ENCODE measurements around the gene MKNK1.

- TF ChIP-seq, protein P1, sequence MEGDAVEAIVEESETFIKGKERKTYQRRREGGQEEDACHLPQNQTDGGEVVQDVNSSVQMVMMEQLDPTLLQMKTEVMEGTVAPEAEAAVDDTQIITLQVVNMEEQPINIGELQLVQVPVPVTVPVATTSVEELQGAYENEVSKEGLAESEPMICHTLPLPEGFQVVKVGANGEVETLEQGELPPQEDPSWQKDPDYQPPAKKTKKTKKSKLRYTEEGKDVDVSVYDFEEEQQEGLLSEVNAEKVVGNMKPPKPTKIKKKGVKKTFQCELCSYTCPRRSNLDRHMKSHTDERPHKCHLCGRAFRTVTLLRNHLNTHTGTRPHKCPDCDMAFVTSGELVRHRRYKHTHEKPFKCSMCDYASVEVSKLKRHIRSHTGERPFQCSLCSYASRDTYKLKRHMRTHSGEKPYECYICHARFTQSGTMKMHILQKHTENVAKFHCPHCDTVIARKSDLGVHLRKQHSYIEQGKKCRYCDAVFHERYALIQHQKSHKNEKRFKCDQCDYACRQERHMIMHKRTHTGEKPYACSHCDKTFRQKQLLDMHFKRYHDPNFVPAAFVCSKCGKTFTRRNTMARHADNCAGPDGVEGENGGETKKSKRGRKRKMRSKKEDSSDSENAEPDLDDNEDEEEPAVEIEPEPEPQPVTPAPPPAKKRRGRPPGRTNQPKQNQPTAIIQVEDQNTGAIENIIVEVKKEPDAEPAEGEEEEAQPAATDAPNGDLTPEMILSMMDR (conservative IDR thresholded peaks at IDR 0.05; ENCODE audit: low read length): no peak
- TF ChIP-seq EZH2phosphoT487 (IDR thresholded peaks at IDR 0.05; ENCODE audit: borderline replicate concordance): no peak
These were observed 32.3 kb downstream of the MKNK1 start for GRCh38 chr1:46571691-46572225.
